Osteocyte (in vitro differentiated cells): ENCODE results near the gene GPR107. TPM values are rescaled to one million over a fixed set of nuclear protein-coding genes. Genes with fewer than 3 reads are reported as not detected.

Experiments used
- DNase-seq: peaks from one replicate; pipeline ENCODE4 v3.0.0; 2021; ENCODE audit warnings: mixed read lengths; ENCODE audit not compliant: unreplicated experiment; ENCODE audit errors: extremely low spot score
- H3K27ac Mint-ChIP-seq: one replicate; pipeline ENCODE4 v1.8.0; 2021; ENCODE audit warnings: mild to moderate bottlenecking, mixed read lengths; ENCODE audit not compliant: unreplicated experiment
- H3K27me3 Mint-ChIP-seq: one replicate; pipeline ENCODE4 v1.8.0; 2021; ENCODE audit warnings: mixed read lengths; ENCODE audit not compliant: unreplicated experiment
- H3K36me3 Mint-ChIP-seq: one replicate; pipeline ENCODE4 v1.8.0; 2021; ENCODE audit warnings: mixed read lengths; ENCODE audit not compliant: unreplicated experiment
- H3K4me1 Mint-ChIP-seq: one replicate; pipeline ENCODE4 v1.8.0; 2021; ENCODE audit warnings: mixed read lengths; ENCODE audit not compliant: unreplicated experiment
- H3K4me3 Mint-ChIP-seq: one replicate; pipeline ENCODE4 v1.8.0; 2021; ENCODE audit warnings: mild to moderate bottlenecking, moderate library complexity, mixed read lengths; ENCODE audit not compliant: unreplicated experiment
- H3K9me3 Mint-ChIP-seq: one replicate; pipeline ENCODE4 v1.8.0; 2021; ENCODE audit warnings: mixed read lengths; ENCODE audit not compliant: unreplicated experiment
- total RNA-seq: library from RNA; stranded (reverse); gene quantifications from 2 replicates; pipeline ENCODE4 v1.2.1, GENCODE V29; 2021
- TF ChIP-seq, protein P1 (sequence below): fragments of 200-600 bp; sonication (generic); IDR thresholded peaks from 2 replicates; pipeline ENCODE4 v1.5.0; 2021; ENCODE audit warnings: antibody characterized with exemption, mild to moderate bottlenecking, moderate library complexity

Gene GPR107
- total RNA-seq, 1 donor from 2014 or later, result 57.0 TPM

DNA sequence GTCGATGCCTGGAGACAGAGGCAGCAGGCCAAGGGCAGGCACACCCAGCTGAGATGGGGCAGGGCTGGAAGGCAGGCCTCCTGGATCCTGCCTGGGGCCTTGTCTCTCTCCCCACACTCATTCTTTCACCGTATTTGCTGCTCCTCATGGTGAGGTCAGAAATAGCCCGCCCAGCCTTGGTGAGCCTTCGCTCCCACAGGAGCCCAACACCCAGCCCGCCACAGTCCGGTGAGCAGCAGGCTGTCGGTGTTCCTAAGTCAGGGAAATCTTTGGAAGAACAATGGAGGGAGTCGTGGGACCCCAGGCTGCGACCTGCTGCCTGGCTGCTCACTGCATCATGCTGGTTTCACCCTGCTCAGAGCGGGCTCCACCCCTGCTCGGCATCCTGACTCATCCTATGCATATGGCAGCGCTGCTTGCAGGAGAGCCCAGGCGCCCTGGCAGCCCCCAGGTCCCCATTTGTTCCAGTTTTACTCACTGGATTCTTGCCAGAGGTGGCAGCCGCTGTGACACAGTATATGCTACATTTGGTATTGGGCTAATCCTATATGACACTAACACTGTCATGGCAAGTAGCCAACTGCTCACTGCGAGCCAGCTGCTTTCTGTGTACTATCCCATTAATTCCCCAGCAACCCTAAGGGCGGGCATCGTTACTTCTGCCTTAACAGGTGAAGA, 65.3 kb downstream of the GPR107 start:
- Mint-ChIP-seq H3K27me3 (no peaks in the 10 kb centered on the region), H3K4me1 (peaks cover 45% of the 10 kb centered on the region), H3K27ac (peak overlapping the region; percentile 98), H3K36me3 (peaks cover 12% of the 10 kb centered on the region), H3K9me3 (no peaks in the 10 kb centered on the region), H3K4me3 (peak overlapping the region; percentile 30)
- TF ChIP-seq, protein P1, sequence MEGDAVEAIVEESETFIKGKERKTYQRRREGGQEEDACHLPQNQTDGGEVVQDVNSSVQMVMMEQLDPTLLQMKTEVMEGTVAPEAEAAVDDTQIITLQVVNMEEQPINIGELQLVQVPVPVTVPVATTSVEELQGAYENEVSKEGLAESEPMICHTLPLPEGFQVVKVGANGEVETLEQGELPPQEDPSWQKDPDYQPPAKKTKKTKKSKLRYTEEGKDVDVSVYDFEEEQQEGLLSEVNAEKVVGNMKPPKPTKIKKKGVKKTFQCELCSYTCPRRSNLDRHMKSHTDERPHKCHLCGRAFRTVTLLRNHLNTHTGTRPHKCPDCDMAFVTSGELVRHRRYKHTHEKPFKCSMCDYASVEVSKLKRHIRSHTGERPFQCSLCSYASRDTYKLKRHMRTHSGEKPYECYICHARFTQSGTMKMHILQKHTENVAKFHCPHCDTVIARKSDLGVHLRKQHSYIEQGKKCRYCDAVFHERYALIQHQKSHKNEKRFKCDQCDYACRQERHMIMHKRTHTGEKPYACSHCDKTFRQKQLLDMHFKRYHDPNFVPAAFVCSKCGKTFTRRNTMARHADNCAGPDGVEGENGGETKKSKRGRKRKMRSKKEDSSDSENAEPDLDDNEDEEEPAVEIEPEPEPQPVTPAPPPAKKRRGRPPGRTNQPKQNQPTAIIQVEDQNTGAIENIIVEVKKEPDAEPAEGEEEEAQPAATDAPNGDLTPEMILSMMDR, result no peak
- peak; percentile 86 for DNase-seq

DNA sequence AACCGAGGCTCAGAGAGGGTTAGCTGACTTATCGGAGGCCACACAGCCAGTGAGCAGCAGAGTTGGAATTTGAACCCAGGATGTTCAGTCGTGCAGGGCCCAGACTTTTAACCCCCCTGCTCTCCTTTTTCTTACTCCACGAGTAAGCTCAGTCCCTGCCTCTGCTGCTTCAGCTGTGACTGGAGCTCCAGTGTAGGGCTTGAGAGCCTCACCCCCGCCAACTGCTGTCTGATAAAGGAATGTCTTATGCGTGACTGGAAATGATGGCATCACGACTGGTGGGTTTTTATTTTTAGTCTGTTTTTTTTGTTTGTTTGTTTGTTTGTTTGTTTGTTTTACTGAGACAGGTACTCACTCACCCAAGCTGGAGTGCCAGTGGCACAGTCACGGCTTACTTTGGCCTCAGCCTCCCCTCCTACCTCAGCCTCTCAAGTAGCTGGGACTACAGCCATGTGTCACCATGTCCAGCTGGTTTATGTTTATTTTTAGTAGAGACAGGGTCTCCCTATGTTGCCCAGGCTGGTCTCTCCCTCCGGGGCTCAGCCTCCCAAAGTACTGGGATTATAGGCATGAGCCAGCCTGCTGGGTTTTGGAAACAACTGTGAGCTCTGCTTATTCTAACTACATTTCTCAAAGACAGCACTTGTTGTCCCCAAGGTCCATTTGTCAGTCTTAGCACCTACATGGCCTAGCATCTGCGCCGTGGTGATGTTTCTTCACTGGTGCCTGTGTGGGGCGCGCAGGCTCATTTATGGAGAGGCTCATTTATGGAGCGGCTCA, 66.0 kb downstream of the GPR107 start:
- peaks cover 42% of the 10 kb centered on the region for H3K4me1 Mint-ChIP-seq
- no peaks in the 10 kb centered on the region for H3K9me3 Mint-ChIP-seq
- no peak for DNase-seq
- H3K36me3 Mint-ChIP-seq, result peaks cover 18% of the 10 kb centered on the region
- no peak overlapping the region for H3K4me3 Mint-ChIP-seq
- no peaks in the 10 kb centered on the region for H3K27me3 Mint-ChIP-seq
- TF ChIP-seq, protein P1, result no peak
- peak overlapping the region; percentile 98 for H3K27ac Mint-ChIP-seq

DNA sequence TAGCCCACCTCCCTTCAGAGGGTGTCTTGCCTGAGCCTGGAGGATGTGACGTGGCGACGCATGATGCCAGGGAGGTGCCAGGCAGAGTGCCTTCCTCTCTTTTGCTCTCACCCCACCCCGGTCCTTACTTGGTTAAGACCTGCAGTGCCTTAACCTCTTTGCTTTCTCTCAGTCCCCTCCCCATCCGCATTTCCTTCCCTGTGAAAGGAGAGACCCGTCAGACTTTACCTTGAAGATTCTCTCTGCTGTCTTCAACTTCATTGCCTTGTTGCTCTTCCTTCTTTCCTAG, 66.5 kb downstream of the GPR107 start:
- Mint-ChIP-seq H3K4me3 (no peak overlapping the region), H3K36me3 (peaks cover 19% of the 10 kb centered on the region), H3K27ac (peak overlapping the region; percentile 98), H3K4me1 (peaks cover 41% of the 10 kb centered on the region), H3K27me3 (no peaks in the 10 kb centered on the region), H3K9me3 (no peaks in the 10 kb centered on the region)
- DNase-seq, result no peak
- TF ChIP-seq, protein P1, result no peak

DNA sequence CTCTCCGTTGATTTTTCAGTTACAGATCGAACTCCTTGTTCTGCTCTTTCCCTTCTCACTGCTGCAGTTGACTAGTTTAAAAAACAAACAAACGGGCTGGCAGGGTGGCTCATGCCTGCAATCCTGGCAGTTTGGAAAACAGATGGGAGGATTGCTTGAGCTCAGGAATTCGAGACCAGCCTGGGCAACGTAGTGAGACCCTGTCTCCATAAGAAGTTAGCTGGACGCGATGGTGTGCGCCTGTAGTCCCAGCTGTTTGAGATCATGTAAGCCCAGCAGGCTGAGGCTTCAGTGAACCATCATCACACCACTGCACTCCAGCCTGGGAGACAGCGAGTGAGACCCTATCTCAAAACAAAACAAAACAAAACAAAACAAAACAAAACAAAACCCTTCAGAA, 67.1 kb downstream of the GPR107 start:
- DNase-seq, result no peak
- Mint-ChIP-seq H3K36me3 (peaks cover 19% of the 10 kb centered on the region), H3K27ac (peak overlapping the region; percentile 60), H3K9me3 (no peaks in the 10 kb centered on the region), H3K27me3 (no peaks in the 10 kb centered on the region), H3K4me3 (no peak overlapping the region), H3K4me1 (peaks cover 41% of the 10 kb centered on the region)
- TF ChIP-seq, protein P1, result no peak

DNA sequence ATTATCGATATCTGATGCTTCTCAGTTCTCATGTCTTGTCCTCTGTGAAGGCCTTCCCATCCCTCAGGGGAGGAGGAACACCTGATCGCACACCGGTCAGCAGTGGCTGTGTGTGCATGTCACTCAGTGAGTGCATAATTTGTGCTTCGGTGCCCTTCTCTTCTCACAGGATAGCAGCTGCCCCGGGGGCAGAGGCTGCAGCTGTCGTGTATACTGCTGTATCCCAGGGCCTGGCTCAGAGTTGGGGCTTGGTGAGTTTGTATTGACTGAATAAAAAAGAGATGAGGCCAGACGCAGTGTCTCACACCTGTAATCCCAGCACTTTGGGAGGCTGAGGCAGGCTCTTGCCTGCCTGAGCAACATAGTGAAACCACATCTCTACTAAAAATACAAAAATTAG, 68.8 kb downstream of the GPR107 start:
- peaks cover 39% of the 10 kb centered on the region for H3K4me1 Mint-ChIP-seq
- H3K36me3 Mint-ChIP-seq, result peaks cover 24% of the 10 kb centered on the region
- no peak overlapping the region for H3K27ac Mint-ChIP-seq
- no peaks in the 10 kb centered on the region for H3K27me3 Mint-ChIP-seq
- TF ChIP-seq, protein P1, result no peak
- H3K4me3 Mint-ChIP-seq, result no peak overlapping the region
- H3K9me3 Mint-ChIP-seq, result no peaks in the 10 kb centered on the region
- DNase-seq, result no peak
